Osteocyte (in vitro differentiated cells): ENCODE data around the gene IMPACT. TPM values are rescaled to one million over a fixed set of nuclear protein-coding genes. Genes with fewer than 3 reads are reported as not detected.

ENCODE experiments used
- DNase-seq: peaks from one replicate; pipeline ENCODE4 v3.0.0; 2021; ENCODE audit warnings: mixed read lengths; ENCODE audit not compliant: unreplicated experiment; ENCODE audit errors: extremely low spot score
- H3K27ac Mint-ChIP-seq: one replicate; pipeline ENCODE4 v1.8.0; 2021; ENCODE audit warnings: mild to moderate bottlenecking, mixed read lengths; ENCODE audit not compliant: unreplicated experiment
- H3K27me3 Mint-ChIP-seq: one replicate; pipeline ENCODE4 v1.8.0; 2021; ENCODE audit warnings: mixed read lengths; ENCODE audit not compliant: unreplicated experiment
- H3K36me3 Mint-ChIP-seq: one replicate; pipeline ENCODE4 v1.8.0; 2021; ENCODE audit warnings: mixed read lengths; ENCODE audit not compliant: unreplicated experiment
- H3K4me1 Mint-ChIP-seq: one replicate; pipeline ENCODE4 v1.8.0; 2021; ENCODE audit warnings: mixed read lengths; ENCODE audit not compliant: unreplicated experiment
- H3K4me3 Mint-ChIP-seq: one replicate; pipeline ENCODE4 v1.8.0; 2021; ENCODE audit warnings: mild to moderate bottlenecking, moderate library complexity, mixed read lengths; ENCODE audit not compliant: unreplicated experiment
- H3K9me3 Mint-ChIP-seq: one replicate; pipeline ENCODE4 v1.8.0; 2021; ENCODE audit warnings: mixed read lengths; ENCODE audit not compliant: unreplicated experiment
- CTCF ChIP-seq: fragments of 200-600 bp; sonication (generic); IDR thresholded peaks from 2 replicates; pipeline ENCODE4 v1.5.0; 2021; ENCODE audit warnings: antibody characterized with exemption, mild to moderate bottlenecking, moderate library complexity
- total RNA-seq: library from RNA; stranded (reverse); gene quantifications from 2 replicates; pipeline ENCODE4 v1.2.1, GENCODE V29; 2021

Gene IMPACT
- total RNA-seq, 1 donor from 2014 or later: 53.0 TPM

- Mint-ChIP-seq H3K36me3 (peaks cover 4% of the 10 kb centered on the region), H3K4me1 (peaks cover 14% of the 10 kb centered on the region), H3K9me3 (no peaks in the 10 kb centered on the region), H3K27ac (no peak overlapping the region), H3K4me3 (no peak overlapping the region), H3K27me3 (no peaks in the 10 kb centered on the region)
- no peak for DNase-seq
- no peak for TF ChIP-seq CTCF
These were observed 37.5 kb upstream of the IMPACT start for GRCh38 chr18:24388957-24389356.

GRCh38 chr18:24395049-24395795 lies 31.2 kb upstream of the IMPACT start:
- peak overlapping the region; percentile 6 for H3K4me3 Mint-ChIP-seq
- no peaks in the 10 kb centered on the region for H3K27me3 Mint-ChIP-seq
- H3K36me3 Mint-ChIP-seq: peaks cover 2% of the 10 kb centered on the region
- no peak for TF ChIP-seq CTCF
- H3K4me1 Mint-ChIP-seq: peaks cover 30% of the 10 kb centered on the region
- no peaks in the 10 kb centered on the region for H3K9me3 Mint-ChIP-seq
- no peak for DNase-seq
- no peak overlapping the region for H3K27ac Mint-ChIP-seq

GRCh38 chr18:24396082-24396633 lies 30.3 kb upstream of the IMPACT start:
- no peaks in the 10 kb centered on the region for H3K9me3 Mint-ChIP-seq
- no peaks in the 10 kb centered on the region for H3K27me3 Mint-ChIP-seq
- no peaks in the 10 kb centered on the region for H3K36me3 Mint-ChIP-seq
- peaks cover 30% of the 10 kb centered on the region for H3K4me1 Mint-ChIP-seq
- no peak overlapping the region for H3K4me3 Mint-ChIP-seq
- TF ChIP-seq CTCF: no peak
- no peak overlapping the region for H3K27ac Mint-ChIP-seq
- DNase-seq: no peak

GRCh38 chr18:24397131-24397693 lies 29.3 kb upstream of the IMPACT start:
- TF ChIP-seq CTCF: no peak
- no peaks in the 10 kb centered on the region for H3K9me3 Mint-ChIP-seq
- peak overlapping the region; percentile 83 for H3K4me3 Mint-ChIP-seq
- H3K27ac Mint-ChIP-seq: peak overlapping the region; percentile 68
- no peaks in the 10 kb centered on the region for H3K36me3 Mint-ChIP-seq
- DNase-seq: no peak
- H3K27me3 Mint-ChIP-seq: no peaks in the 10 kb centered on the region
- peaks cover 30% of the 10 kb centered on the region for H3K4me1 Mint-ChIP-seq

GRCh38 chr18:24397694-24398368 lies 28.6 kb upstream of the IMPACT start, which contains the start of gene OSBPL1A:
Gene OSBPL1A, minus strand, starts transcription at chr18:24397824. Its CDS starts 20,291 bp downstream, at chr18:24377533.
- Mint-ChIP-seq H3K9me3 (no peaks in the 10 kb centered on the region), H3K36me3 (no peaks in the 10 kb centered on the region), H3K4me1 (peaks cover 30% of the 10 kb centered on the region), H3K4me3 (peak within 1 kb of the TSS; percentile 83), H3K27me3 (no peaks in the 10 kb centered on the region), H3K27ac (peak within 1 kb of the TSS; percentile 92)
- DNase-seq: peak; percentile 97
- no peak for TF ChIP-seq CTCF
